ENCODE data around the gene PRC1. TPM values are rescaled to one million over a fixed set of nuclear protein-coding genes. Genes with fewer than 3 reads are reported as not detected.
A peak's percentile ranks its signal among the peaks of the same experiment; 100 is the strongest.

The PRC1 gene
- total RNA-seq, 2 experiments from 2014 or later = 24.4 to 26.7 TPM

DNA sequence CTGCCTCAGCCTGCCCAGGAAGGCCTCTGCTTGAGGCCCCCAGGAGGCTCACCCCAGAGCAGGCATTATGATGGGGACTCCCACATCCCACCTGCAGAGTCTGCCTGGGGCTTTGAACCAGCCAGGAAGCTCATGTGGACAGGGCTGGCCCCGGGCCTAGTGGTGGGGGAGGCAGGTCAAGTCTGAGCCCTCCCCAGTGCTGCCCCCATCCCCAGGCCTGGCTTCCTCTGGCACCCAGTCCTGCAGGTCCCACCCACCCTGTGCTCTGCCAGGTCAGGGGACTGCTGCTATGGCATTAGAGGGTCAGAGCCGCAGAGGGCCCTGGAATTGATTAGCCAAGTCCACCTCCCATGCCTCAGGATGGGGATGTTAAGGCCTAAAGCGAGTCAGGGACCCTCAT, 45.7 kb upstream of the PRC1 start:
- DNase-seq (no peak), ATAC-seq (ENCODE audit: poor library complexity) (no peak)
- H3K27ac Mint-ChIP-seq = no peak overlapping the region
- ChIA-PET POLR2A (no interaction called here), CTCF (no interaction called here)
- intact Hi-C loops (cut with DNase I, micrococcal nuclease) = no loop called here
- peaks cover 0 to 6% of the 10 kb centered on the region in 2 experiments for H3K27me3 ChIP-seq (ENCODE audit: control insufficient read depth in 1 of 2, insufficient read depth in 2 of 2, low read length in 2 of 2)
- TF ChIP-seq CTCF (IDR thresholded peaks at IDR 0.05) = no peak
- no peaks in the 10 kb centered on the region for H3K36me3 ChIP-seq (ENCODE audit: insufficient read depth, low read length)
- H3K4me3 Mint-ChIP-seq = no peak overlapping the region
- no peak overlapping the region for H3K4me3 ChIP-seq (ENCODE audit: low read length)
- no peaks in the 10 kb centered on the region for H3K4me1 ChIP-seq (ENCODE audit: insufficient read depth, low read length)
- H3K36me3 Mint-ChIP-seq (ENCODE audit: low read depth) = no peaks in the 10 kb centered on the region
- no peaks in the 10 kb centered on the region for H3K4me1 Mint-ChIP-seq (ENCODE audit: low read depth)
- no peaks in the 10 kb centered on the region for H3K9me3 Mint-ChIP-seq
- H3K27me3 Mint-ChIP-seq = no peaks in the 10 kb centered on the region
- H3K9me3 ChIP-seq (ENCODE audit: control insufficient read depth in 1 of 2, insufficient read depth in 1 of 2, low read length in 2 of 2) = no peaks in the 10 kb centered on the region
- H3K27ac ChIP-seq (ENCODE audit: low read depth in 1 of 2, low read length in 2 of 2) = no peak overlapping the region

- peak; percentile 73 for TF ChIP-seq CTCF (IDR thresholded peaks at IDR 0.05)
- intact Hi-C loops (cut with DNase I, micrococcal nuclease) = loop anchor here in 1 of 2 experiments (2.0 to 5.0 kb wide), 2 partner anchors 76 to 809 kb away; no protein-coding TSS in a partner anchor
- Histone ChIP-seq H3K27ac (ENCODE audit: low read depth in 1 of 2, low read length in 2 of 2) (no peak overlapping the region), H3K4me3 (ENCODE audit: low read length) (no peak overlapping the region), H3K27me3 (ENCODE audit: control insufficient read depth in 1 of 2, insufficient read depth in 2 of 2, low read length in 2 of 2) (peaks cover 0 to 4% of the 10 kb centered on the region in 2 experiments), H3K4me1 (ENCODE audit: insufficient read depth, low read length) (peaks cover 6% of the 10 kb centered on the region), H3K9me3 (ENCODE audit: control insufficient read depth in 1 of 2, insufficient read depth in 1 of 2, low read length in 2 of 2) (no peaks in the 10 kb centered on the region), H3K36me3 (ENCODE audit: insufficient read depth, low read length) (no peaks in the 10 kb centered on the region)
- DNase-seq (peak; percentile 26 to 74 (median 52)), ATAC-seq (ENCODE audit: poor library complexity) (peak; percentile 64)
- H3K27ac Mint-ChIP-seq = no peak overlapping the region
- ChIA-PET POLR2A (interaction anchor here (0.7 to 1.2 kb wide), 3 partner anchors 78 to 132 kb away, joined by 3 to 7 read pairs (median 4); partner anchors contain the start of gene HDDC3), CTCF (interaction anchor here (0.7 to 2.1 kb wide), 7 partner anchors 10 to 225 kb away, joined by 3 to 16 read pairs (median 4); partner anchors contain the start of gene RCCD1)
- H3K36me3 Mint-ChIP-seq (ENCODE audit: low read depth) = no peaks in the 10 kb centered on the region
- no peaks in the 10 kb centered on the region for H3K9me3 Mint-ChIP-seq
- no peaks in the 10 kb centered on the region for H3K27me3 Mint-ChIP-seq
- H3K4me3 Mint-ChIP-seq = no peak overlapping the region
- H3K4me1 Mint-ChIP-seq (ENCODE audit: low read depth) = no peaks in the 10 kb centered on the region
Observed at GRCh38 chr15:91032919-91033803, 38.8 kb upstream of the PRC1 start.

DNA sequence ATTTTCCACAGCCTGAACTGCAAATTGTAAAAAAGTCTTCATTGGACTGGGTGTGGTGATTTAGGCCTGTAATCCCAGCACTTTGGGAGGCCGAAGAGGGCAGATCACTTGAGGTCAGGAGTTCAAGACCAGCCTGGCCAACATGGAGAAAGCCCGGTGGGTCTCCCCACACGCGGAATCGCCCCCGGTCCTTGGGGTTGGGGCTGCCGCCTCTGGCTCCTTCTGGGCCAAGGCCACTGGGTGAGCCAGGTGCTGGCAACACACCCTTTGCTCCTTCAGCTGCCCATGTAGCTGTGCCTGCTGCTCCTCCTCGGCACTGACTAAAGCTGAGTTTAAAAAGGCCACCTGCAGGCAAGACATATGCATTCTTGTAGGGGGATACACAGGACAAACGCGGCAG, 37.5 kb upstream of the PRC1 start:
- Histone ChIP-seq H3K27ac (ENCODE audit: low read depth in 1 of 2, low read length in 2 of 2) (no peak overlapping the region), H3K27me3 (ENCODE audit: control insufficient read depth in 1 of 2, insufficient read depth in 2 of 2, low read length in 2 of 2) (no peaks in the 10 kb centered on the region), H3K4me1 (ENCODE audit: insufficient read depth, low read length) (peaks cover 6% of the 10 kb centered on the region), H3K9me3 (ENCODE audit: control insufficient read depth in 1 of 2, insufficient read depth in 1 of 2, low read length in 2 of 2) (no peaks in the 10 kb centered on the region), H3K36me3 (ENCODE audit: insufficient read depth, low read length) (no peaks in the 10 kb centered on the region), H3K4me3 (ENCODE audit: low read length) (no peak overlapping the region)
- no peak for DNase-seq
- no peak for ATAC-seq (ENCODE audit: poor library complexity)
- no peak for TF ChIP-seq CTCF (IDR thresholded peaks at IDR 0.05)
- H3K4me1 Mint-ChIP-seq (ENCODE audit: low read depth) = no peaks in the 10 kb centered on the region
- no peaks in the 10 kb centered on the region for H3K36me3 Mint-ChIP-seq (ENCODE audit: low read depth)
- H3K27me3 Mint-ChIP-seq = no peaks in the 10 kb centered on the region
- ChIA-PET POLR2A (no interaction called here), CTCF (no interaction called here)
- no peak overlapping the region for H3K4me3 Mint-ChIP-seq
- no peaks in the 10 kb centered on the region for H3K9me3 Mint-ChIP-seq
- no peak overlapping the region for H3K27ac Mint-ChIP-seq
- intact Hi-C loops (cut with DNase I, micrococcal nuclease) = loop anchor here in 1 of 2 experiments (2.0 to 5.0 kb wide), 2 partner anchors 75 to 811 kb away; no protein-coding TSS in a partner anchor

Data from CD4-positive, alpha-beta T cell (primary cell).